Measurements from ENCODE around the gene SYNJ2. TPM values are rescaled to one million over a fixed set of nuclear protein-coding genes. Genes with fewer than 3 reads are reported as not detected.

Gene SYNJ2
- total and polyA plus RNA-seq, 5 donors from 2014 or later, result 6.4 to 46.3 (median 10.3) TPM

DNA sequence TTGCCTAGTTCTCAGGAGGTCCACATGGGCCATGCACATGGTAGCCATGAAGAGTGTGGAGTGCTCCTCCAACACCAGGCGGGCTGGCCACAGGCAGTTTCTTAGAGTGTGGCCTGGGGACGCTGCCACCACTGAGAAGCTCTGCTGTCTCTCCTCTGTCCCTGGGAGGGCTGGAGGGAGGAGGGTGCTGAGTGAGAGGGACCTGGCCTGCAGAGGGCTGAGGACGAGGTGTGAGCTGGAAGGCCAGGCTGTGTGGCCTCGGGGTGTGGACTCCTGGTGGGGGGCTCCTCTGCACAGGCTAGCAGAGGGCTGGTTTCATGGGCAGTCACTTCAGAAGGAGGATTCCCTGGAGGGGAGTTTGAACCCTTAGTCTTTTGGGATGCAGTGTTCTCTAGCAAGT is 39.7 kb downstream of the SYNJ2 start:
- Mint-ChIP-seq H3K27me3 (no peaks in the 10 kb centered on the region), H3K27ac (peak overlapping the region in 1 of 3 donors; percentile 64), H3K4me1 (peaks cover 4 to 12% (median 8%) of the 10 kb centered on the region in 4 donors), H3K9me3 (no peaks in the 10 kb centered on the region), H3K36me3 (peaks cover 15% of the 10 kb centered on the region), H3K4me3 (no peak overlapping the region)
- Histone ChIP-seq H3K27me3 (ENCODE audit: control insufficient read depth, insufficient read depth, low read length) (no peaks in the 10 kb centered on the region), H3K36me3 (ENCODE audit: control insufficient read depth, insufficient read depth, low read length) (peaks cover 11% of the 10 kb centered on the region), H3K9me3 (ENCODE audit: control insufficient read depth in 2 of 2, low read length in 2 of 2) (no peaks in the 10 kb centered on the region), H3K4me1 (ENCODE audit: control insufficient read depth, insufficient read depth, low read length, poor library complexity, severe bottlenecking) (peaks cover 7% of the 10 kb centered on the region), H3K27ac (ENCODE audit: insufficient read depth, low read length, poor library complexity, severe bottlenecking) (no peak overlapping the region), H3K4me3 (ENCODE audit: low read depth, low read length) (no peak overlapping the region)
- DNase-seq (no peak), ATAC-seq (ENCODE audit: low read depth in 2 of 2) (no peak)

DNA sequence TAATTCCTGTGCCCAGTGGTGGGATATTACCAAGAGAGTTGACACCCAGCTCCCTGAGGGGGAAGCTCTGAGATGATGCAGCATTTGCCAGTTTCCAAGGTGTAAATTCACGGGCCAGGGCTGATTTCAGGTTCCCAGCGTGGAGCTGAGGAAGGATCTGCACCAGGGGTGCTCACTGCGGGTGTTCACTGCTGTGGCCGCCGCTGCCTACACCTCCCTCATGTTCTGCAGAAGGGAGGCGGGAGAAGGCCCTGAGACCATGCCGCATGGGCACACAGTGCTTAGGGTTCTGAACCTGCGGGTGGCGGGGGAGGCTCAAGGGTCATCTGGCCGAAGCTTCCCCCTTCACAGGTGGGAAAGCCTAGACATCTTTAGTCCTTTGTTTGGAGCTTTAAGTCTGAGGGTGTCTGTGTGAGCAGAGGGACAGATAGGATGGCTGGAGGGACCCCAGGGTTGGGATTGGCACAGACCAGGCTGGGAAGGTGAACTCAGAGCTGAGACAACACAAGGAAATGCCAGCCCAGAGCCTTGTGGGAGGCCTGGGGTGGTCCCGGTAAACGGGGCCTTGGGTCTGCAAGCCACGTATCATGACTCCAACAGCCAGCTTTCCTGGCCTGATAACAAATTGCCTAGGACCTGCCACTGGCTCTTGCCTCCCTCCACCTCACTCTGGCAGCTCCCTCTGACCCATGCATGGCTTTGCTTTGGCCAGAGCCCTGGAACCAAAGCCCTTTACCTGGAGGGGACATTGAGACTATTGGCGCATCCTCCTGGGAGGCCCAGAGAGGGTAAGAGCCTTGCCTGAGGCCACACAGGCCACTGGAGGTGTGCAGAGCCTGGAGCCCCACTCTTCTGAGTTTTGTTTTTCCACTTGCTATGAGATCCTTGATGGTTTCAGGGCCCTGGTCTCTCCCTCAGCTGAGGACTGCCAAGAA is 40.4 kb downstream of the SYNJ2 start:
- Histone ChIP-seq H3K27me3 (ENCODE audit: control insufficient read depth, insufficient read depth, low read length) (no peaks in the 10 kb centered on the region), H3K36me3 (ENCODE audit: control insufficient read depth, insufficient read depth, low read length) (peaks cover 11% of the 10 kb centered on the region), H3K4me1 (ENCODE audit: control insufficient read depth, insufficient read depth, low read length, poor library complexity, severe bottlenecking) (peaks cover 14% of the 10 kb centered on the region), H3K27ac (ENCODE audit: insufficient read depth, low read length, poor library complexity, severe bottlenecking) (no peak overlapping the region), H3K9me3 (ENCODE audit: control insufficient read depth in 2 of 2, low read length in 2 of 2) (no peaks in the 10 kb centered on the region), H3K4me3 (ENCODE audit: low read depth, low read length) (no peak overlapping the region)
- Mint-ChIP-seq H3K9me3 (no peaks in the 10 kb centered on the region), H3K4me3 (peak overlapping the region in 1 of 4 donors; percentile 54), H3K27me3 (no peaks in the 10 kb centered on the region), H3K27ac (peak overlapping the region in 1 of 3 donors; percentile 64), H3K36me3 (peaks cover 15% of the 10 kb centered on the region), H3K4me1 (peaks cover 4 to 19% (median 14%) of the 10 kb centered on the region in 4 donors)
- DNase-seq (no peak), ATAC-seq (ENCODE audit: low read depth in 2 of 2) (no peak)

DNA sequence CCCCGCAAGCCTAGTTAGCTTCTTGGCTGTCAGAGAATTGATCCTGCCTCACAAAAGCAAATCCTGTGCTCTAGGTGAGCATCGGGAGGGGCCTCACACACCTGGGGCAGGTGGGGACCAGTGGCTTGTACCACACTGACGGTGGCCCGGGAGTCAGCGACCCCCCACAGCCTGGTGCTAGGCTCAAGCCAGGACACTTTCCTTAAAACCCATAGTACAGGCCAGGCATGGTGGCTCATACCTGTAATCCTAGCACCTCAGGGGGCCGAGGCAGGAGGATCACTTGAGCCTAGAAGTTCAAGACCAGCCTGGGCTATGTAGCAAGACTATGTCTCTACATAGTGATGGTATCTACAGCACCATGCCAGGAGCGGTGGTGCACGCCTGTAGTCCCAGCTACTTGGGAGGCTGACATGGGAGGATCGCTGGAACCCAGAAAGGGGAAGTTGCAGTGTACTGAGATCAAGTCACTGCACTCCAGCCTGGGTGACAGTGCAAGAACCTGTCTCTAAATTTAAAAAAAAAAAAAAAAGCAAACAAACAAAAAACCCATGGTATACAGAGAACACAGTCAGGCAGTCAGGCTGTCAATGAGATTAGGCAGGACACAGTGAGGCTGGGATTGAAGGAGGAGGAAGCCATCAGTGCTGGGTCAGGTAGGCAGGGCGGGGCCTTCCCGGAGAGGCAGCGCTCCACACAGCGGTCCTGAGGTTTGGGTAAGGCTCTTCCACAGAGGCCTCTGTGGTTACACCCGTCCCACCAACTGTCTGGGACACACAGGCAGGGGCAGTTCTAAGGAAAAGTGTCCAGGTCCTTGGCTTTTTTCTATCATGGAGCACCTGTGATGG is 41.3 kb downstream of the SYNJ2 start:
- no peaks in the 10 kb centered on the region for H3K9me3 ChIP-seq (ENCODE audit: control insufficient read depth in 2 of 2, low read length in 2 of 2)
- Mint-ChIP-seq H3K27me3 (no peaks in the 10 kb centered on the region), H3K36me3 (peaks cover 15% of the 10 kb centered on the region), H3K9me3 (no peaks in the 10 kb centered on the region), H3K4me3 (peak overlapping the region in 2 of 4 donors; percentile 22 to 54), H3K27ac (no peak overlapping the region), H3K4me1 (peaks cover 4 to 27% (median 19%) of the 10 kb centered on the region in 4 donors)
- no peaks in the 10 kb centered on the region for H3K27me3 ChIP-seq (ENCODE audit: control insufficient read depth, insufficient read depth, low read length)
- H3K4me1 ChIP-seq (ENCODE audit: control insufficient read depth, insufficient read depth, low read length, poor library complexity, severe bottlenecking), result peaks cover 19% of the 10 kb centered on the region
- ATAC-seq (ENCODE audit: low read depth in 2 of 2) (no peak), DNase-seq (no peak)
- H3K4me3 ChIP-seq (ENCODE audit: low read depth, low read length), result no peak overlapping the region
- peaks cover 11% of the 10 kb centered on the region for H3K36me3 ChIP-seq (ENCODE audit: control insufficient read depth, insufficient read depth, low read length)
- no peak overlapping the region for H3K27ac ChIP-seq (ENCODE audit: insufficient read depth, low read length, poor library complexity, severe bottlenecking)

DNA sequence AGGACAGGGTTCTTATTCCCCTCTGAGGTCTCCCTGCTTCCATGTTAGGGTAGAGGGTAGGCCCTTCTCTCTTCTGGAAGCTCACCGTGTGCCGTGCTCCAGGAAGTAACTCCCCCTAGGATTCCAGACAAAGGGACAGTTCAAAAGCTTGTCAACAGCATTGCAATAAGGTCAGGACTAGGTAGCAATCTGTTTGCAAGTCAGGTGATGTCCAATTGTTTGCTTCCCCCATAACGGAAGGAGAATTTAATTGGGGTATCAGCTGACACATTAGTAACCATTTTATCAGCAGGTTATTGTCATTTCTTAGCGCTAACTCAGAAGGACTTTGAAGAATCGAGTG is 41.9 kb downstream of the SYNJ2 start:
- Mint-ChIP-seq H3K4me1 (peaks cover 4 to 28% (median 20%) of the 10 kb centered on the region in 4 donors), H3K9me3 (no peaks in the 10 kb centered on the region), H3K27ac (no peak overlapping the region), H3K4me3 (no peak overlapping the region), H3K36me3 (peaks cover 15% of the 10 kb centered on the region), H3K27me3 (no peaks in the 10 kb centered on the region)
- Histone ChIP-seq H3K4me1 (ENCODE audit: control insufficient read depth, insufficient read depth, low read length, poor library complexity, severe bottlenecking) (peaks cover 19% of the 10 kb centered on the region), H3K27me3 (ENCODE audit: control insufficient read depth, insufficient read depth, low read length) (no peaks in the 10 kb centered on the region), H3K9me3 (ENCODE audit: control insufficient read depth in 2 of 2, low read length in 2 of 2) (no peaks in the 10 kb centered on the region), H3K36me3 (ENCODE audit: control insufficient read depth, insufficient read depth, low read length) (peaks cover 5% of the 10 kb centered on the region), H3K27ac (ENCODE audit: insufficient read depth, low read length, poor library complexity, severe bottlenecking) (no peak overlapping the region), H3K4me3 (ENCODE audit: low read depth, low read length) (no peak overlapping the region)
- no peak for DNase-seq
- ATAC-seq (ENCODE audit: low read depth in 2 of 2), result no peak

DNA sequence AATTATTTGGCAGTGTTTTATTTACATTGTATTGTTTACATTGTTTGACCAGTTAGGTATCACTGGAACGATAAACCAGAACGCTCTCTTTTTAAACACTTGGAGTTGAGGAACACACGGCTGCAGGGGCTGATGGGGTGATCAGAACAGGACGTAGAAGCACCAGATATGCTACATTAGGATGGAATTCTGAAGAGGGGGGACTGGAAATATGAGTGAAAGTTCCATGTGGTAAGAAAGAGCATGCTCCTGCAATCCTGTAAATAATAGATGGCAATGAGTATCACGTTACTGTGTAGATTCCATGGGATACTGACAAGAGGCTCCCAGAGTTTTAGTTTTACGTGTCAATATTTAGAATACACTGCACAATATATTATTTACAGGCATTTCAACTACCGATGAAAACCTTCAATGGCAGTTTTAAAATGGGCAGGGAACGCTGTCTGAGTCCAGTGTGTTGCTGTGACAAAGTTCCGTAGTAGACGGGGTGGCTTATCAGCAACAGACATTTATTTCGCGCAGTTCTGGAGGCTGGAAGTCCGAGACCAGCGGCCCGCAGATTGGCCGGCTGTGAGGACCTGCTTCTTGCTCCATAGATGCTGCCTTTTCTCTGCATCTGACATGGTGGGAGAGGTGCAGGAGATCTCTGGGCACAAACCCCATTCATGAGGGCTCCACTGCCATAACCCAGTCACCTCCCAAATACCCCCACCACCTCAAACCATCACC is 43.1 kb downstream of the SYNJ2 start:
- peak overlapping the region in 1 of 4 donors; percentile 0 for H3K4me3 Mint-ChIP-seq
- H3K9me3 ChIP-seq (ENCODE audit: control insufficient read depth in 2 of 2, low read length in 2 of 2), result no peaks in the 10 kb centered on the region
- no peaks in the 10 kb centered on the region for H3K27me3 ChIP-seq (ENCODE audit: control insufficient read depth, insufficient read depth, low read length)
- H3K4me3 ChIP-seq (ENCODE audit: low read depth, low read length), result no peak overlapping the region
- H3K36me3 Mint-ChIP-seq, result peaks cover 15% of the 10 kb centered on the region
- H3K27me3 Mint-ChIP-seq, result no peaks in the 10 kb centered on the region
- DNase-seq (no peak), ATAC-seq (ENCODE audit: low read depth in 2 of 2) (no peak)
- no peaks in the 10 kb centered on the region for H3K9me3 Mint-ChIP-seq
- no peak overlapping the region for H3K27ac ChIP-seq (ENCODE audit: insufficient read depth, low read length, poor library complexity, severe bottlenecking)
- H3K4me1 Mint-ChIP-seq, result peaks cover 4 to 28% (median 20%) of the 10 kb centered on the region in 4 donors
- peak overlapping the region in 1 of 3 donors; percentile 91 for H3K27ac Mint-ChIP-seq
- H3K4me1 ChIP-seq (ENCODE audit: control insufficient read depth, insufficient read depth, low read length, poor library complexity, severe bottlenecking), result peaks cover 19% of the 10 kb centered on the region
- peaks cover 2% of the 10 kb centered on the region for H3K36me3 ChIP-seq (ENCODE audit: control insufficient read depth, insufficient read depth, low read length)

DNA sequence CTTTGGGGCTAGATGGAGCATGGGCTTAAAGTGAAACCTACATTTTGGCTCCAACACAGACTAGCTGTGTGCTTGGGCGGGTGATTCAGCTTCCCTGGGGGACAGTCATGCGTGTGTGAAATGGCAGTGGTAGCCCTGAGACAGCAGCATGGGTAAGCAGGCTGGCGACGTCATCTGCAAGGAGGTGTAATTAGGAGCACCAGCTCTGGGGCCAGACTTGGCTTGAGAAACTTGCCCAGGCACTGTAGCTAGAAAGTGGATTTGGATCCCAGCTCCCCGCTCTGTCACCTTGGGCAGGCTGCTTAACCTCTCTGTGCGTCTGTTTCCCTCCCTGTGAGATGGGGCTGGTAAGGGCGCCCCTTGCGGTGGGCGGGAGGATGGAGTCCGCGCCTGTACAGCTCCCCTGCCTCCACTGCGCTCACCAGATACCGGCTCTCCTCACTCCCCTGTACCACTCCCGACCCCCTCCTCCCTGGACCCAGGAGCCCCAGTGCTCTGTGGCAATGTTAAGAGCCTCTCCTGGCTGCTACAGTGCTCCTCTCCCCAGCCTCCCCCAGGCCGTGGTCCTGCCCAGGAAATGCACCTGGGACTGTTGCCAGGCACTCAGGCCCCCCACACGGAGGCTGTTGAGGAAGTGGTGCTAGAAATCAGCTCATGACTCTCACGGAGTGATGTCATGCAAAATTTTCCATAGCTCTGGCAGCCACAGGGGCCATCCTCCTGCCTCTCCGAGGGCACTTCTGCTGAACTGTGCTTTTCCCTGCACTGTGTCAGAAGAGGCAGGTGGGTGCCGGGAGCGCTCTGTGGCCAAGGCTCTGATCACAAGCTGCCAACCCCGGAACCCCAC is 44.6 kb downstream of the SYNJ2 start:
- H3K4me1 ChIP-seq (ENCODE audit: control insufficient read depth, insufficient read depth, low read length, poor library complexity, severe bottlenecking), result peaks cover 23% of the 10 kb centered on the region
- H3K9me3 ChIP-seq (ENCODE audit: control insufficient read depth in 2 of 2, low read length in 2 of 2), result no peaks in the 10 kb centered on the region
- ATAC-seq (ENCODE audit: low read depth in 2 of 2) (peak; percentile 88), DNase-seq (peak; percentile 50 to 88 (median 77))
- Mint-ChIP-seq H3K4me3 (peak overlapping the region; percentile 45 to 88 (median 78)), H3K36me3 (peaks cover 10% of the 10 kb centered on the region), H3K9me3 (no peaks in the 10 kb centered on the region), H3K27ac (peak overlapping the region; percentile 91 to 96 (median 95)), H3K4me1 (peaks cover 4 to 32% (median 24%) of the 10 kb centered on the region in 4 donors), H3K27me3 (no peaks in the 10 kb centered on the region)
- H3K4me3 ChIP-seq (ENCODE audit: low read depth, low read length), result peak overlapping the region; percentile 46
- H3K27ac ChIP-seq (ENCODE audit: insufficient read depth, low read length, poor library complexity, severe bottlenecking), result peak overlapping the region; percentile 73
- H3K27me3 ChIP-seq (ENCODE audit: control insufficient read depth, insufficient read depth, low read length), result no peaks in the 10 kb centered on the region
- no peaks in the 10 kb centered on the region for H3K36me3 ChIP-seq (ENCODE audit: control insufficient read depth, insufficient read depth, low read length)

Measured in CD4-positive, CD25-positive, alpha-beta regulatory T cell (primary cell).